ENCODE measurements around the gene POMT1. TPM values are rescaled to one million over a fixed set of nuclear protein-coding genes. Genes with fewer than 3 reads are reported as not detected.

POMT1 gene
- total and polyA plus RNA-seq, 2 donors (not counting 3 experiments of a cell fraction or from before 2014, with no cell fraction given): 44.7 to 53.9 TPM

DNA sequence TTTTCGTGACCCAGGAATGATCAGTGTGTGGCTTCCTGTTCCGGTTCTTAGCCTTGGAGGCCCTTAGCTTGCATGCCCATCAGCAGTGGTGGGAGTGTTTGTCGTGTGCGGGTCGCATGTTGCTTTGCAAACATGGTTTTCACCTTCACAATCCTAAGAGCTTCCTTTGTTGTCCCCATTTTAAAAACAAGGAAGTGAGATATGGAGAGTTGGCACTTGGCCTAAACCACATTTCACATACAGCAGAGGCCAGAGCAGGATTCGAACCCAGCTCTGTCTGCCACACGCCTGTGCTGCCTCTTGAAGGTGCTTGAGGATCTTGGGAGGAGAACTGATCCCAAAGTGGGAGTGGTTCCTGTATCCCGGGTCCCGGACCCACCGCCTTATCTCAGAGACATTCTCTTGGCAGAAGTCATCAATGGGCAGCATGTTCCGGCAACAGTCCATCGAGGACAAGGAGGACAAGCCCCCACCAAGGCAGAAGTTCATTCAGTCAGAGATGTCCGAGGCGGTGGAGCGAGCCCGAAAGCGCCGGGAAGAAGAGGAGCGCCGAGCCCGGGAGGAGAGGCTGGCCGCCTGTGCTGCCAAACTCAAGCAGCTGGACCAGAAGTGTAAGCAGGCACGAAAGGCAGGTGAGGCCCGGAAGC lies 38.2 kb upstream of the POMT1 start:
- no peak overlapping the region for H3K9ac ChIP-seq (replicated peaks; ENCODE audit: extremely low read depth, insufficient read depth, low read length)
- ChIA-PET POLR2A (no interaction called here), CTCF (interaction anchor here (1.4 kb wide), 2 partner anchors 32 to 115 kb away, joined by 3 to 5 read pairs; no protein-coding TSS in a partner anchor)
- H3K4me2 ChIP-seq (ENCODE audit: insufficient read depth, low read length): no peak overlapping the region
- H3K36me3 ChIP-seq (ENCODE audit: control insufficient read depth in 2 of 2, extremely low read depth in 1 of 2, insufficient read depth in 2 of 2, low read length in 2 of 2): peaks cover 28 to 48% of the 10 kb centered on the region in 2 experiments
- no peaks in the 10 kb centered on the region for H3K4me1 ChIP-seq (ENCODE audit: control insufficient read depth, extremely low read depth, insufficient read depth, low read length)
- dilution Hi-C loops (cut with MboI; ENCODE audit: extremely low pct_ligation_motif_present, low sequenced_read_pairs) (no loop called here), intact Hi-C loops (cut with micrococcal nuclease) (no loop called here)
- no peak overlapping the region for H2AFZ ChIP-seq (ENCODE audit: low read depth, low read length)
- H3K27me3 ChIP-seq (ENCODE audit: control insufficient read depth in 2 of 2, insufficient read depth in 2 of 2, low read length in 2 of 2): no peaks in the 10 kb centered on the region
- no peaks in the 10 kb centered on the region for H3K9me1 ChIP-seq (replicated peaks; ENCODE audit: control insufficient read depth, extremely low read depth, insufficient read depth, low read length)
- no TSS peak for BruUV-seq (replicated peaks)
- DNase-seq (ENCODE audit: low read depth, low spot score) (peak; percentile 26), FAIRE-seq (no peak)
- TF ChIP-seq, protein P1, sequence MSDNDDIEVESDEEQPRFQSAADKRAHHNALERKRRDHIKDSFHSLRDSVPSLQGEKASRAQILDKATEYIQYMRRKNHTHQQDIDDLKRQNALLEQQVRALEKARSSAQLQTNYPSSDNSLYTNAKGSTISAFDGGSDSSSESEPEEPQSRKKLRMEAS (IDR thresholded peaks at IDR 0.05; ENCODE audit: insufficient read depth, insufficient read length): no peak
- H4K20me1 ChIP-seq (replicated peaks; ENCODE audit: control insufficient read depth, extremely low read depth, insufficient read depth, low read length): peaks cover 2% of the 10 kb centered on the region
- H3K79me2 ChIP-seq (ENCODE audit: control insufficient read depth, insufficient read depth, low read length): peaks cover 46% of the 10 kb centered on the region
- no peaks in the 10 kb centered on the region for H3K9me3 ChIP-seq (replicated peaks; ENCODE audit: control insufficient read depth, insufficient read depth, low read length)
- no peak overlapping the region for H3K27ac ChIP-seq (ENCODE audit: insufficient read depth, low read depth, low read length)
- H3K4me3 ChIP-seq (replicated peaks in 1 of 3; ENCODE audit: insufficient read depth in 1 of 3, low read depth in 1 of 3, low read length in 3 of 3): no peak overlapping the region

DNA sequence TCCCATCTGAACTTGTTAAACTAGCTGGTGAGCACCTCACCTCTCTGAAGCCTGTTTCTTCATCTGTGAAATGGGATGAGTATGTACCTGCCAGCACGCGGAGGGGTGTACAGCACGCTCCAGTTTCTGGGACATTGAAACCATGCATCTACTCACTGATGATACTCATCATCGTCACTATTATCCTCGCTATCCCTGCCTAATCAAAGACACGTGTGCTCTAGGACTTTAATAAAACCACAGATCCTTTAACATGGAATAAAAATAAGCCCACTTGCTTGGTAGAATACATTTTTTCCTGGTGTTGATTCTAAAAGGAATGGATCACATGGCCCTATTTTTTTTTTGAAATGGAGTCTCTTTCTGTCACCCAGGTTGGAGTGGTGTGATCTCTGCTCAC lies 37.3 kb upstream of the POMT1 start:
- H3K9me1 ChIP-seq (replicated peaks; ENCODE audit: control insufficient read depth, extremely low read depth, insufficient read depth, low read length): no peaks in the 10 kb centered on the region
- H3K4me2 ChIP-seq (ENCODE audit: insufficient read depth, low read length): no peak overlapping the region
- dilution Hi-C loops (cut with MboI; ENCODE audit: extremely low pct_ligation_motif_present, low sequenced_read_pairs): no loop called here
- no TSS peak for BruUV-seq (replicated peaks)
- DNase-seq (ENCODE audit: low read depth, low spot score): no peak
- no peak overlapping the region for H3K27ac ChIP-seq (ENCODE audit: insufficient read depth, low read depth, low read length)
- intact Hi-C loops (cut with micrococcal nuclease): no loop called here
- no peaks in the 10 kb centered on the region for H3K27me3 ChIP-seq (ENCODE audit: control insufficient read depth in 2 of 2, insufficient read depth in 2 of 2, low read length in 2 of 2)
- no peak for FAIRE-seq
- no peak overlapping the region for H3K9ac ChIP-seq (replicated peaks; ENCODE audit: extremely low read depth, insufficient read depth, low read length)
- ChIA-PET CTCF (interaction anchor here (1.4 kb wide), 2 partner anchors 33 to 116 kb away, joined by 3 to 5 read pairs; no protein-coding TSS in a partner anchor), POLR2A (no interaction called here)
- H3K9me3 ChIP-seq (replicated peaks; ENCODE audit: control insufficient read depth, insufficient read depth, low read length): no peaks in the 10 kb centered on the region
- peaks cover 2% of the 10 kb centered on the region for H4K20me1 ChIP-seq (replicated peaks; ENCODE audit: control insufficient read depth, extremely low read depth, insufficient read depth, low read length)
- peaks cover 51% of the 10 kb centered on the region for H3K79me2 ChIP-seq (ENCODE audit: control insufficient read depth, insufficient read depth, low read length)
- peaks cover 26 to 47% of the 10 kb centered on the region in 2 experiments for H3K36me3 ChIP-seq (ENCODE audit: control insufficient read depth in 2 of 2, extremely low read depth in 1 of 2, insufficient read depth in 2 of 2, low read length in 2 of 2)
- H3K4me1 ChIP-seq (ENCODE audit: control insufficient read depth, extremely low read depth, insufficient read depth, low read length): no peaks in the 10 kb centered on the region
- H3K4me3 ChIP-seq (replicated peaks in 1 of 3; ENCODE audit: insufficient read depth in 1 of 3, low read depth in 1 of 3, low read length in 3 of 3): no peak overlapping the region
- TF ChIP-seq, protein P1 (IDR thresholded peaks at IDR 0.05; ENCODE audit: insufficient read depth, insufficient read length): no peak
- no peak for TF ChIP-seq EZH2 (IDR thresholded peaks at IDR 0.05; ENCODE audit: borderline replicate concordance, low read depth, low read length, severe bottlenecking)
- TF ChIP-seq FOS (IDR thresholded peaks at IDR 0.05; ENCODE audit: borderline replicate concordance, insufficient read depth, low read length): no peak
- TF ChIP-seq GATA2 (IDR thresholded peaks at IDR 0.05; ENCODE audit: insufficient read depth, insufficient read length, low read depth, low read length): no peak
- TF ChIP-seq POLR2AphosphoS5 (IDR thresholded peaks at IDR 0.05; ENCODE audit: insufficient read depth, low read depth, low read length): no peak
- TF ChIP-seq MYC (IDR thresholded peaks at IDR 0.05; ENCODE audit: low read depth, low read length): no peak
- H2AFZ ChIP-seq (ENCODE audit: low read depth, low read length): no peak overlapping the region
